ENCODE measurements around the gene MRPL55. TPM values are rescaled to one million over a fixed set of nuclear protein-coding genes. Genes with fewer than 3 reads are reported as not detected.

Gene MRPL55
- total and polyA plus RNA-seq, 2 experiments from 2014 or later: 92.4 to 172 TPM

- H3K4me3 Mint-ChIP-seq: no peak overlapping the region
- H3K79me2 ChIP-seq (replicated peaks; ENCODE audit: insufficient read depth): no peaks in the 10 kb centered on the region
- H3K27ac ChIP-seq (ENCODE audit: low read depth): no peak overlapping the region
- ATAC-seq (peak; percentile 25), DNase-seq (ENCODE audit: low spot score) (peak; percentile 43)
- H3K4me1 Mint-ChIP-seq: peaks cover 2% of the 10 kb centered on the region; the same call in 1 of the 3 replicates
- peaks cover 28% of the 10 kb centered on the region for H3K27me3 ChIP-seq (ENCODE audit: insufficient read depth)
- H3K27ac Mint-ChIP-seq: no peak overlapping the region
- H3K9me2 ChIP-seq (ENCODE audit: insufficient read depth): no peaks in the 10 kb centered on the region
- H3K4me3 ChIP-seq: no peak overlapping the region
- peaks cover 27% of the 10 kb centered on the region for H3K27me3 Mint-ChIP-seq (ENCODE audit: insufficient read depth, low read depth, poor library complexity)
- no peaks in the 10 kb centered on the region for H3F3A ChIP-seq (replicated peaks; ENCODE audit: low read depth)
- TF ChIP-seq POLR2AphosphoS5 (IDR thresholded peaks at IDR 0.05; ENCODE audit: low read depth): no peak
- TF ChIP-seq, protein P1, sequence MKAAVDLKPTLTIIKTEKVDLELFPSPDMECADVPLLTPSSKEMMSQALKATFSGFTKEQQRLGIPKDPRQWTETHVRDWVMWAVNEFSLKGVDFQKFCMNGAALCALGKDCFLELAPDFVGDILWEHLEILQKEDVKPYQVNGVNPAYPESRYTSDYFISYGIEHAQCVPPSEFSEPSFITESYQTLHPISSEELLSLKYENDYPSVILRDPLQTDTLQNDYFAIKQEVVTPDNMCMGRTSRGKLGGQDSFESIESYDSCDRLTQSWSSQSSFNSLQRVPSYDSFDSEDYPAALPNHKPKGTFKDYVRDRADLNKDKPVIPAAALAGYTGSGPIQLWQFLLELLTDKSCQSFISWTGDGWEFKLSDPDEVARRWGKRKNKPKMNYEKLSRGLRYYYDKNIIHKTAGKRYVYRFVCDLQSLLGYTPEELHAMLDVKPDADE (IDR thresholded peaks at IDR 0.05): no peak
- H2AFZ ChIP-seq: no peak overlapping the region
- peaks cover 8% of the 10 kb centered on the region; the same call in 1 of the 2 replicates for H3K4me1 ChIP-seq (ENCODE audit: insufficient read depth)
- no peaks in the 10 kb centered on the region for H3K36me3 ChIP-seq (ENCODE audit: insufficient read depth)
- H3K9me3 Mint-ChIP-seq: no peaks in the 10 kb centered on the region
- H4K20me1 ChIP-seq (replicated peaks; ENCODE audit: insufficient read depth): no peaks in the 10 kb centered on the region
- no peak overlapping the region for H3K4me2 ChIP-seq
- H3K36me3 Mint-ChIP-seq (ENCODE audit: low read depth): no peaks in the 10 kb centered on the region
Observed at GRCh38 chr1:228158151-228159007, 49.3 kb upstream of the MRPL55 start.

DNA sequence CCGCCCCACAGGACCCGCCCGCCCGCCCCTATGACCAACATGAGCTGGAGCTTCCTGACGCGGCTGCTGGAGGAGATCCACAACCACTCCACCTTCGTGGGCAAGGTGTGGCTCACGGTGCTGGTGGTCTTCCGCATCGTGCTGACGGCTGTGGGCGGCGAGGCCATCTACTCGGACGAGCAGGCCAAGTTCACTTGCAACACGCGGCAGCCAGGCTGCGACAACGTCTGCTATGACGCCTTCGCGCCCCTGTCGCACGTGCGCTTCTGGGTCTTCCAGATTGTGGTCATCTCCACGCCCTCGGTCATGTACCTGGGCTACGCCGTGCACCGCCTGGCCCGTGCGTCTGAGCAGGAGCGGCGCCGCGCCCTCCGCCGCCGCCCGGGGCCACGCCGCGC, 48.6 kb upstream of the MRPL55 start:
- Mint-ChIP-seq H3K27ac (no peak overlapping the region), H3K36me3 (ENCODE audit: low read depth) (no peaks in the 10 kb centered on the region), H3K27me3 (ENCODE audit: insufficient read depth, low read depth, poor library complexity) (peaks cover 27% of the 10 kb centered on the region), H3K4me3 (no peak overlapping the region), H3K4me1 (peaks cover 2% of the 10 kb centered on the region; the same call in 1 of the 3 replicates), H3K9me3 (no peaks in the 10 kb centered on the region)
- H3F3A ChIP-seq (replicated peaks; ENCODE audit: low read depth): no peaks in the 10 kb centered on the region
- H3K4me1 ChIP-seq (ENCODE audit: insufficient read depth): peaks cover 6% of the 10 kb centered on the region; the same call in 1 of the 2 replicates
- H3K27me3 ChIP-seq (ENCODE audit: insufficient read depth): peaks cover 28% of the 10 kb centered on the region
- no peak overlapping the region for H2AFZ ChIP-seq
- no peaks in the 10 kb centered on the region for H4K20me1 ChIP-seq (replicated peaks; ENCODE audit: insufficient read depth)
- ATAC-seq (no peak), DNase-seq (ENCODE audit: low spot score) (no peak)
- H3K36me3 ChIP-seq (ENCODE audit: insufficient read depth): no peaks in the 10 kb centered on the region
- no peak overlapping the region for H3K27ac ChIP-seq (ENCODE audit: low read depth)
- no peaks in the 10 kb centered on the region for H3K79me2 ChIP-seq (replicated peaks; ENCODE audit: insufficient read depth)
- no peak overlapping the region for H3K4me2 ChIP-seq
- no peaks in the 10 kb centered on the region for H3K9me2 ChIP-seq (ENCODE audit: insufficient read depth)
- H3K4me3 ChIP-seq: no peak overlapping the region
- TF ChIP-seq REST (IDR thresholded peaks at IDR 0.05; ENCODE audit: unreplicated experiment) (no peak), STAT1 (IDR thresholded peaks at IDR 0.05; ENCODE audit: unreplicated experiment) (no peak), CREB1 (CRISPR knock-in tag; IDR thresholded peaks at IDR 0.05; ENCODE audit: low read depth) (no peak), EZH2 (IDR thresholded peaks at IDR 0.05; ENCODE audit: low read depth, unreplicated experiment) (no peak), POLR2AphosphoS5 (IDR thresholded peaks at IDR 0.05; ENCODE audit: low read depth) (no peak), NANOG (IDR thresholded peaks at IDR 0.05; ENCODE audit: borderline replicate concordance) (no peak), ZNF114 (CRISPR knock-in tag; IDR thresholded peaks at IDR 0.05) (no peak)
- TF ChIP-seq, protein P2, sequence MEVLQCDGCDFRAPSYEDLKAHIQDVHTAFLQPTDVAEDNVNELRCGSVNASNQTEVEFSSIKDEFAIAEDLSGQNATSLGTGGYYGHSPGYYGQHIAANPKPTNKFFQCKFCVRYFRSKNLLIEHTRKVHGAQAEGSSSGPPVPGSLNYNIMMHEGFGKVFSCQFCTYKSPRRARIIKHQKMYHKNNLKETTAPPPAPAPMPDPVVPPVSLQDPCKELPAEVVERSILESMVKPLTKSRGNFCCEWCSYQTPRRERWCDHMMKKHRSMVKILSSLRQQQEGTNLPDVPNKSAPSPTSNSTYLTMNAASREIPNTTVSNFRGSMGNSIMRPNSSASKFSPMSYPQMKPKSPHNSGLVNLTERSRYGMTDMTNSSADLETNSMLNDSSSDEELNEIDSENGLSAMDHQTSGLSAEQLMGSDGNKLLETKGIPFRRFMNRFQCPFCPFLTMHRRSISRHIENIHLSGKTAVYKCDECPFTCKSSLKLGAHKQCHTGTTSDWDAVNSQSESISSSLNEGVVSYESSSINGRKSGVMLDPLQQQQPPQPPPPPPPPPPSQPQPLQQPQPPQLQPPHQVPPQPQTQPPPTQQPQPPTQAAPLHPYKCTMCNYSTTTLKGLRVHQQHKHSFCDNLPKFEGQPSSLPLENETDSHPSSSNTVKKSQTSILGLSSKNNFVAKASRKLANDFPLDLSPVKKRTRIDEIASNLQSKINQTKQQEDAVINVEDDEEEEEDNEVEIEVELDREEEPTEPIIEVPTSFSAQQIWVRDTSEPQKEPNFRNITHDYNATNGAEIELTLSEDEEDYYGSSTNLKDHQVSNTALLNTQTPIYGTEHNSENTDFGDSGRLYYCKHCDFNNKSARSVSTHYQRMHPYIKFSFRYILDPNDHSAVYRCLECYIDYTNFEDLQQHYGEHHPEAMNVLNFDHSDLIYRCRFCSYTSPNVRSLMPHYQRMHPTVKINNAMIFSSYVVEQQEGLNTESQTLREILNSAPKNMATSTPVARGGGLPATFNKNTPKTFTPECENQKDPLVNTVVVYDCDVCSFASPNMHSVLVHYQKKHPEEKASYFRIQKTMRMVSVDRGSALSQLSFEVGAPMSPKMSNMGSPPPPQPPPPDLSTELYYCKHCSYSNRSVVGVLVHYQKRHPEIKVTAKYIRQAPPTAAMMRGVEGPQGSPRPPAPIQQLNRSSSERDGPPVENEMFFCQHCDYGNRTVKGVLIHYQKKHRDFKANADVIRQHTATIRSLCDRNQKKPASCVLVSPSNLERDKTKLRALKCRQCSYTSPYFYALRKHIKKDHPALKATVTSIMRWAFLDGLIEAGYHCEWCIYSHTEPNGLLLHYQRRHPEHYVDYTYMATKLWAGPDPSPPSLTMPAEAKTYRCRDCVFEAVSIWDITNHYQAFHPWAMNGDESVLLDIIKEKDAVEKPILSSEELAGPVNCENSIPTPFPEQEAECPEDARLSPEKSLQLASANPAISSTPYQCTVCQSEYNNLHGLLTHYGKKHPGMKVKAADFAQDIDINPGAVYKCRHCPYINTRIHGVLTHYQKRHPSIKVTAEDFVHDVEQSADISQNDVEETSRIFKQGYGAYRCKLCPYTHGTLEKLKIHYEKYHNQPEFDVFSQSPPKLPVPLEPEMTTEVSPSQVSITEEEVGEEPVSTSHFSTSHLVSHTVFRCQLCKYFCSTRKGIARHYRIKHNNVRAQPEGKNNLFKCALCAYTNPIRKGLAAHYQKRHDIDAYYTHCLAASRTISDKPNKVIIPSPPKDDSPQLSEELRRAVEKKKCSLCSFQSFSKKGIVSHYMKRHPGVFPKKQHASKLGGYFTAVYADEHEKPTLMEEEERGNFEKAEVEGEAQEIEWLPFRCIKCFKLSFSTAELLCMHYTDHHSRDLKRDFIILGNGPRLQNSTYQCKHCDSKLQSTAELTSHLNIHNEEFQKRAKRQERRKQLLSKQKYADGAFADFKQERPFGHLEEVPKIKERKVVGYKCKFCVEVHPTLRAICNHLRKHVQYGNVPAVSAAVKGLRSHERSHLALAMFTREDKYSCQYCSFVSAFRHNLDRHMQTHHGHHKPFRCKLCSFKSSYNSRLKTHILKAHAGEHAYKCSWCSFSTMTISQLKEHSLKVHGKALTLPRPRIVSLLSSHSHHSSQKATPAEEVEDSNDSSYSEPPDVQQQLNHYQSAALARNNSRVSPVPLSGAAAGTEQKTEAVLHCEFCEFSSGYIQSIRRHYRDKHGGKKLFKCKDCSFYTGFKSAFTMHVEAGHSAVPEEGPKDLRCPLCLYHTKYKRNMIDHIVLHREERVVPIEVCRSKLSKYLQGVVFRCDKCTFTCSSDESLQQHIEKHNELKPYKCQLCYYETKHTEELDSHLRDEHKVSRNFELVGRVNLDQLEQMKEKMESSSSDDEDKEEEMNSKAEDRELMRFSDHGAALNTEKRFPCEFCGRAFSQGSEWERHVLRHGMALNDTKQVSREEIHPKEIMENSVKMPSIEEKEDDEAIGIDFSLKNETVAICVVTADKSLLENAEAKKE (CRISPR knock-in tag; IDR thresholded peaks at IDR 0.05): no peak

Measured in GM23338 (cell line).